Neural progenitor cell (in vitro differentiated cells): ENCODE measurements around the gene IKZF5. TPM values are rescaled to one million over a fixed set of nuclear protein-coding genes. Genes with fewer than 3 reads are reported as not detected.

ENCODE experiments used
- total RNA-seq: library from RNA; depleted of rRNA; stranded (reverse); fragments of >200 nt; gene quantifications from 2 replicates; pipeline ENCODE4 v1.2.3, GENCODE V29; 2015; ENCODE audit warnings: low replicate concordance

IKZF5 gene
- total RNA-seq, 1 donor from 2014 or later: 10.7 TPM

Other genes starting within 250 kb of the IKZF5 start
- 0.43 and 0.74 TPM in 2 replicates for gene CUZD1, start 162.9 kb downstream of the IKZF5 start, total RNA-seq
- gene FAM24B, start 129.2 kb downstream of the IKZF5 start, total RNA-seq: not detected in 2 replicates
- not detected in 2 replicates for gene FAM24A, start 98.2 kb downstream of the IKZF5 start, total RNA-seq
- 11.4 and 17.7 TPM in 2 replicates for gene C10orf88, start 54.6 kb downstream of the IKZF5 start, total RNA-seq
- 12.5 and 18.1 TPM in 2 replicates for gene PSTK, start 28.4 kb downstream of the IKZF5 start, total RNA-seq
- gene ACADSB, start 211 bp upstream of the IKZF5 start, total RNA-seq: 8.9 and 15.0 TPM in 2 replicates
- gene HMX3, start 127.2 kb upstream of the IKZF5 start, total RNA-seq: 0.12 TPM in 1 of 2 replicates, not detected in the other
- gene HMX2, start 139.3 kb upstream of the IKZF5 start, total RNA-seq: 0.15 and 0.21 TPM in 2 replicates
- gene BUB3, start 145.6 kb upstream of the IKZF5 start, total RNA-seq: 245 and 249 TPM in 2 replicates